T-helper 2 cell treated with Interferon-gamma antibody and Interleukin-4, amounts not matched to agents 5 μg/mL and 100 μg/mL, for 36 hours (primary cell): ENCODE data around the gene ARL8B.
A peak's percentile ranks its signal among the peaks of the same experiment; 100 is the strongest.

Experiments
- DNase-seq: peaks from one replicate; pipeline ENCODE4 v3.0.0; 2021; ENCODE audit warnings: low spot score
- H3K27ac Mint-ChIP-seq: one replicate; pipeline ENCODE4 v1.8.0; 2021; ENCODE audit warnings: mild to moderate bottlenecking, mixed read lengths
- H3K27me3 Mint-ChIP-seq: one replicate; pipeline ENCODE4 v1.8.0; 2021; ENCODE audit warnings: low read depth, mixed read lengths
- H3K36me3 Mint-ChIP-seq: one replicate; pipeline ENCODE4 v1.8.0; 2021; ENCODE audit warnings: low read depth, mixed read lengths
- H3K4me1 Mint-ChIP-seq: one replicate; pipeline ENCODE4 v1.8.0; 2021; ENCODE audit warnings: low read depth, mixed read lengths
- H3K4me3 Mint-ChIP-seq: one replicate; pipeline ENCODE4 v1.8.0; 2022; ENCODE audit warnings: mild to moderate bottlenecking, moderate library complexity, mixed read lengths
- H3K9me3 Mint-ChIP-seq: one replicate; pipeline ENCODE4 v1.8.0; 2021; ENCODE audit warnings: mixed read lengths

The ARL8B gene

DNA sequence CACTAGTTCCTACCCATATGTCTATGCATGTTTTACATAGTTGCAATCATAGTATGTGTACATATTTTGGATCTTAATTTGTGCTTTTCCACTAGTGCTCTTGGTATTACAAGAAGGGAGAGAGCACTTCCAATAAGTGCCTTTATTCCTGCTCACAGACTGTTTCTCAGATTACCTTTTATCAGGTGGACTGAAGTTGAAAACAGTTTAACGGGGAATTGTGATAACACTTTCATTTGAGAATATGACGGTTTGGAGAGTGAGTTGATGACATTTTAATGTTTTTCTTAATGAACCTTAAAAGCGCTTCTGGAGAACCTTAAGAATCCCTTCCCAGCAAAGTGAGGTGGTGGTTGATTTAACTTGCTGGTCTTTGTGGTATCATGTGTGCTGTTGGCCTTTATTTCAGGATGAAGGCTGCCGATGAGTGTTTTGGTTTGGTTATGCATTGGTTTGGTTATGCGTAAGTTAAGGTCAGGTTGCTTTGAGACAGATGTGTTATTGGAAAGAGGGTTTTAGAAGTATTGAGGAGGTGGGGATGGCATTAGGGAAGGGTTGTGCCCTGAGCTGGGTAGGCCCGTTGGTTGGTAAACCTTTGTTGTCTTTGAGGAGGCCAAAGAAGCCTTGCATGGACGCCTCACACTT, 68.2 kb downstream of the ARL8B start:
- Mint-ChIP-seq H3K4me1 (peaks cover 61% of the 10 kb centered on the region), H3K27ac (peak overlapping the region; percentile 84), H3K9me3 (no peaks in the 10 kb centered on the region), H3K36me3 (peaks cover 47% of the 10 kb centered on the region), H3K4me3 (peak overlapping the region; percentile 96), H3K27me3 (no peaks in the 10 kb centered on the region)
- DNase-seq, result peak; percentile 59

DNA sequence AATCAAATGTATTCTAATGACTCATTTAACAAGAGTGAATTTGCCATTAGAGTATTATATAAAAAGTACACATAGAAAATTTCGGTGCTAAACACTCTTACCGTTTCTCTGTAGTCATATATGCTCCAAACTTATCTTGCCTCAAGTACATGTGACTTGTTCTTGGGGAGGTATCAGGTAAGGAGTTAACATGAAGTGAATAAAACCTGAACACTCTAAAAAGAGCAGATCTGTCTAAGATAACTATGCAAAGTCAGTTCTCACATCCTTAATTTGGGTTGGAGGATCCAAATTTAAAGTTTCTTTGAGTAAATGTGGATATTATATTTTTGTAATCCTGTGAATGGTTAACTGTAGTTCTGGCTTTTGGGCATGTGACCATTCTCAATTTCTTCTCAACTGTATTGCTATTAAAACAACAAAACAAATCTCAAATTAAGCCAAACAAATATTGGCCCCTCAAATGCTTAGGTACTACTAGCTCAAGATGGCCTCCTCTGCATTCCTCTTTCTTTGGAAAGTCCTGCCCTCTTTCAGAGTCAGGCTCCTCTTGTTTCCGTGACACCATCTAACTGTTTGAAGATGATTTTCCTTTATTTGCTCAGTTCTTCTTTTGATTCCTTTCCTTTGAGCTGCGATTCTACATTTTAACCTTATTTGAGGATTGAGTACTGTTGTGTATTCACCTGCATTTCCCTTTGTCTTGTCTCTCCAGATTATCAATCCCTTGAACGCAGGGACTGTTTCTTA, 69.6 kb downstream of the ARL8B start:
- H3K9me3 Mint-ChIP-seq, result no peaks in the 10 kb centered on the region
- no peak for DNase-seq
- H3K4me1 Mint-ChIP-seq, result peaks cover 66% of the 10 kb centered on the region
- H3K27me3 Mint-ChIP-seq, result no peaks in the 10 kb centered on the region
- H3K27ac Mint-ChIP-seq, result peak overlapping the region; percentile 74
- H3K36me3 Mint-ChIP-seq, result peaks cover 60% of the 10 kb centered on the region
- peak overlapping the region; percentile 55 for H3K4me3 Mint-ChIP-seq

DNA sequence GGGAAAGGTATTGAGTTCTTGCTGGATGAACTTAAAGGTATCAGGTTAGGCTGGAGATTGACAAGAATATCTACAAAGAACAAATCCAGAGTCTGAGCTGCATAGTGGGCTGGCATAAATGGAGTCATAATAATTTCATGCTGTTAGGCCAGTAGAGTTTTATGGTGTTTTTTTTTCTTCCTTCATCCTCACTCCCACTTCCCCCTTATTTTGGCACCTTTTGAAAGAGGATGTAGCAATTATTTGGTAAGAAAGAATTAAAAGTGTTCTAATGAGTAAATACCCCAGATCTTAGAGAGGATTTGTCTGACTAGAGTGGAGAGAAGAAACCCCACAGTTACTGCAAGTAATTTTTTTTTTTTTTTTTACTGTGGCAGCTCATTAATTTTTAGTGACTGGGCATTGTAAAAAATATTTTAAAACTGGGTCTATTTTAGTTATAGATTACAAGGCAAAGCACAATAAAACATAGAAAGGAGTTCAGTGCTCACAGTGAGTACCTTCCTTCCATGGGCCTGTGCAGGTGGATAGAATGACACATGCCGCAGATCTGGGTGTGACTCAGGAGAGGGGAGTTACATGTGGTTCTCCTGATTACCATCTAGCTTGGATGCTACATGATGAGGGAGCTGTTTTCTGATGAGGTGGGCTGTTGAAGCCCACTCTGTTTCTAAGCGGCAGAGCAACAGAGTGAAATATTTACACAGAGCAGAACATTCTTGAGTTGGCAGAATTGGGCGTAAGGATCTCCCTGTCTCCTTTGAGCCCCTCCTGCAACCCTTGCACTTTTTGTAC, 70.7 kb downstream of the ARL8B start:
- H3K4me1 Mint-ChIP-seq, result peaks cover 72% of the 10 kb centered on the region
- no peaks in the 10 kb centered on the region for H3K9me3 Mint-ChIP-seq
- peak overlapping the region; percentile 74 for H3K27ac Mint-ChIP-seq
- H3K27me3 Mint-ChIP-seq, result no peaks in the 10 kb centered on the region
- DNase-seq, result peak; percentile 52
- peaks cover 71% of the 10 kb centered on the region for H3K36me3 Mint-ChIP-seq
- H3K4me3 Mint-ChIP-seq, result peak overlapping the region; percentile 55

DNA sequence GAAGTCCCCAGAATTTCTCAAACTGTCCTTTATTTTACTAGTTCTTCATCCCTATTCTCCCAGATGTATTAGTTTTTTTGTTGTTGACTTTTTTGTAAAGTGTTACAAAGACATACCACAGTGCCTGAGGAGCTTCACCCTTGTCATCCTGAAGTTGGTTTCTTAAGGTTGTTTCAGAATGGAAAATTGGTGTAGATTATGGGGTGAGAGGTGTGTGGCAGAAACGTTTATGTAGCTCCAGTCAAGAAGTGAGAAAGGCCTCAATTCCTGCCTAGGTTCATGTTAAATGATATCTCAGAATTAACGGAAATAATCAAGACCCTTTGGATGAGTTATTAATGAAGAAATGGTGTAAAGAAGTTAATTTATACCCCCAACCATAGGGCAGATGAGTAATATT, 72.2 kb downstream of the ARL8B start:
- H3K4me1 Mint-ChIP-seq, result peaks cover 80% of the 10 kb centered on the region
- peak overlapping the region; percentile 71 for H3K4me3 Mint-ChIP-seq
- no peaks in the 10 kb centered on the region for H3K9me3 Mint-ChIP-seq
- DNase-seq, result no peak
- no peaks in the 10 kb centered on the region for H3K27me3 Mint-ChIP-seq
- peak overlapping the region; percentile 90 for H3K27ac Mint-ChIP-seq
- H3K36me3 Mint-ChIP-seq, result peaks cover 75% of the 10 kb centered on the region

DNA sequence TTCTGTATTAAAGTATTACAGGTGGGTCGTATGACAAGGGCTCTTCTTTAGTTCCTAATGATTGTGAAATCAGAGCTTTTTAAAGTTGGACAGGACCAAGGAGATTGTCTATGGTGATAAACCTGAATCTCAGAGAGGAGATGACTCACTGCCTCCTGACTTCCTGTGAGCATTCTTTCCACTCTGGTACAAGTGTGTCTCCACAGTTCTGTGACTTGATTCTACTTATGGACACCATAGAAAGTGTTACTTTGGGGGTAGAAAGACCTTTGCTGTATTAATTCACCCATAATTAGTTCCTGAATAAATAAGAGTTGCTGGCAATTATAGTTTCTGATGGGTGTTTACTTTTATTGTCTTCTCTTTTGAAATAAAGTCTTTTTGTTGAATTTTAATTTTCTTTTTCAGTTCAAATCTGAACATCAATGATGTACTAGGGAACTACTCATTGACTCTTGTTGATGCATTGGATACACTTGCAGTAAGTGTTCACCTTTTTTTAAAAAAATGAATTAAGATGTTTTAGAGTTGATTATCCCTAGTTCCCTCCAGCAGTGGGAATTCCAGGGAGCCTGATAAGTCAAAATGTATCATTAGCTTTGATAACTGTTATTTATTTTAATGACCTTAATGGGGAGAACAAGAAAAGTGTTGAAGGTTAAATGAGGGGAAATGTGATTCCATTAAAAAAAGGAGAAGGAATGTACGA, 72.9 kb downstream of the ARL8B start:
- Mint-ChIP-seq H3K27ac (peak overlapping the region; percentile 90), H3K4me1 (peaks cover 78% of the 10 kb centered on the region), H3K4me3 (peak overlapping the region; percentile 71), H3K9me3 (no peaks in the 10 kb centered on the region), H3K36me3 (peaks cover 76% of the 10 kb centered on the region), H3K27me3 (no peaks in the 10 kb centered on the region)
- DNase-seq, result peak; percentile 60

DNA sequence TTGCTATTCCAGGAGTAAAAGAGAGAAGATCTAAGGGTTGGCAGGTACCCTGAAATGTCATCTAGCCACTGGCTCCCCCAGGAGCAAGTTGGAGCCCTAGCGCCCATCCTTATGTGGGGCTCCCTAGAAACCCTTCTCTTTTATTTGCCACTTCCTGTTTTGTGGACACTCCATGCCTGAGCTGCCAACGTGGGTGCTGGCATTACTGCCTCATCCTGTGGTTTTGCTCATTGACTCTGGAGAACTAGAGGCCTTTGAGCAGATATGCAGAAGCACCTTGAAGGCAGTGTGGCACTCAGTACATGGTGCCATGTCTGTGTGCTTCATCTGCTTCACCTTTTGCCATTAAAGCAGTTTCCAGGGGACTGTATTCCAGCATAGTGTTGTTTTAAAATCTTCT, 73.5 kb downstream of the ARL8B start:
- Mint-ChIP-seq H3K4me3 (peak overlapping the region; percentile 71), H3K27ac (peak overlapping the region; percentile 90), H3K36me3 (peaks cover 77% of the 10 kb centered on the region), H3K27me3 (no peaks in the 10 kb centered on the region), H3K4me1 (peaks cover 73% of the 10 kb centered on the region), H3K9me3 (no peaks in the 10 kb centered on the region)
- DNase-seq, result peak; percentile 41

DNA sequence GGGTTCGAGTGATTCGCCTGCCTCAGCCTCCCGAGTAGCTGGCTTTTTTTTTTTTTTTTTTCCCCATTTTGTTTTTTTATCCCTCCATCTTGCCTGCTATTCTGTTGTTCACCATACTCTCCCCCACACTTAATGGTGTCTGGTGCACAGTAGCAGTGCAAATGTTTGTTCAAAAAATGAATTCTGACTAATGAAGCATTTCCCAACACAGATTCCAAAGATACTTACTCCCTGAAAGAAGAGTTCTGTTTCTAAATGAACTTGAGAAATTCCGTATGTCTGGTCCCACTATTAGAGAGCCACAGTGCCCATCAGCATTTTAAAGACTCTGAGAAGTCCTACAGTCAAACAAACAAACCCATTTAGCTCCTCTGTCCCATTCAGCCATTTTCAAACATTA, 74.9 kb downstream of the ARL8B start:
- Mint-ChIP-seq H3K27me3 (no peaks in the 10 kb centered on the region), H3K36me3 (peaks cover 83% of the 10 kb centered on the region)
- no peak for DNase-seq

DNA sequence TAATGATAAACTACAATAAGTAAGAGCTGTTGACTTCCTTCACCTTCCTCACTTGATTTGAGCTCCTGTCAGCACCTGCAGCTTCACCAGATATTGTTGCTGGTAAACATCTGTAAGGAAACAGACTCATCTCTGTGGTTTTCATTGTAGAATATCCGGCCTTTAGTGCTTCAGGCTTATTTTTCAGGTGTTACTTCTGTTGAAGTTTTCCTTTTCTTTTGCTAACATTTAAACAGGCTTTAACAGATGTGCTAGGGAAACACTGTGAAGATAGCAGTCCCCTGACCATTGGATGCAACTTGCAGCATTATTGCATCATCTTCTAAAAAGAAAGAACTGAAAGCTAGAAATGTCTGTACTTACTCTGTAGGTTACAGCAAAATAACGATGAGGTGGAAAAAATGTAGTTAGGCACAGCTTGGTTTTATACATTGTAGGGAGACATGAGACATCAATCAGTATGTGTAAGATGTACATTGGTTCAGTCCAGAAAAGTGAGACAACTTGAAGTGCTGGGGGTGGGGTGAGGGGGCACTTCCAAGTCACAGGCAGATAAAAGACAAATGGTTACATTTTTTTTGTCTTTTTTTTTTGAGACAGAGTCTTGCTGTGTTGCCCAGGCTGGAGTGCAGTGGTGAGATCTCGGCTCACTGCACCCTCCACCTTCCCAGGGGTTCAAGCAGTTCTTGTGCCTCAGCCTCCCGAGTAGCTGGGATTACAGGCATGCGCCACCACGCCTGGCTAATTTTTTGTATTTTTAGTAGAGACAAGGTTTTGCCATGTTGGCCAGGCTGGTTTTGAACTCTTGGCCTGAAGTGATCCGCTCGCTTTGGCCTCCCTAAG, 75.6 kb downstream of the ARL8B start:
- DNase-seq, result peak; percentile 35
- H3K36me3 Mint-ChIP-seq, result peaks cover 83% of the 10 kb centered on the region

More for the DNA sequence above, 74.9 kb downstream of the ARL8B start:
- peak overlapping the region; percentile 90 for H3K27ac Mint-ChIP-seq
- peaks cover 66% of the 10 kb centered on the region for H3K4me1 Mint-ChIP-seq
- H3K9me3 Mint-ChIP-seq, result no peaks in the 10 kb centered on the region
- peak overlapping the region; percentile 71 for H3K4me3 Mint-ChIP-seq

DNA sequence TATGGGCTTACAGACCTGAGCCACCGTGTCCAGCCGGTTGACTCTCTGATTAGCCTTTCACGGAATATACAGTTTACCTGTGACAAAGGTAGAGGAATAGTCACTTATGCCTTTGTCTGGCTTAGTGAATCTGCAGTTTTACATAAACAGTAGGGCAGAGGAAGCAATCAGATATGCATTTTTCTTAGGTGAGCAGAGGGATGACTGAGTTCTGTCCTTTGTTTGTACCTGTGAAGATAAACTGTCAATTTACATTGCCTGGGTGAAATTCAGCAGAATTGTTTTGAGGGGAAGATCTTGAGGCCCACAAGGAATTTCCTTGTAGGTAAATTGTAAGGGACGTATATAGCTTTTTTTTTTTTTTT, 76.2 kb downstream of the ARL8B start:
- Mint-ChIP-seq H3K4me1 (peaks cover 54% of the 10 kb centered on the region), H3K27me3 (no peaks in the 10 kb centered on the region), H3K9me3 (no peaks in the 10 kb centered on the region), H3K4me3 (peak overlapping the region; percentile 70), H3K27ac (peak overlapping the region; percentile 90), H3K36me3 (peaks cover 84% of the 10 kb centered on the region)
- no peak for DNase-seq

More for the DNA sequence above, 75.6 kb downstream of the ARL8B start:
- H3K4me3 Mint-ChIP-seq, result peak overlapping the region; percentile 71
- H3K27me3 Mint-ChIP-seq, result no peaks in the 10 kb centered on the region
- H3K9me3 Mint-ChIP-seq, result no peaks in the 10 kb centered on the region
- H3K4me1 Mint-ChIP-seq, result peaks cover 59% of the 10 kb centered on the region
- H3K27ac Mint-ChIP-seq, result peak overlapping the region; percentile 90

DNA sequence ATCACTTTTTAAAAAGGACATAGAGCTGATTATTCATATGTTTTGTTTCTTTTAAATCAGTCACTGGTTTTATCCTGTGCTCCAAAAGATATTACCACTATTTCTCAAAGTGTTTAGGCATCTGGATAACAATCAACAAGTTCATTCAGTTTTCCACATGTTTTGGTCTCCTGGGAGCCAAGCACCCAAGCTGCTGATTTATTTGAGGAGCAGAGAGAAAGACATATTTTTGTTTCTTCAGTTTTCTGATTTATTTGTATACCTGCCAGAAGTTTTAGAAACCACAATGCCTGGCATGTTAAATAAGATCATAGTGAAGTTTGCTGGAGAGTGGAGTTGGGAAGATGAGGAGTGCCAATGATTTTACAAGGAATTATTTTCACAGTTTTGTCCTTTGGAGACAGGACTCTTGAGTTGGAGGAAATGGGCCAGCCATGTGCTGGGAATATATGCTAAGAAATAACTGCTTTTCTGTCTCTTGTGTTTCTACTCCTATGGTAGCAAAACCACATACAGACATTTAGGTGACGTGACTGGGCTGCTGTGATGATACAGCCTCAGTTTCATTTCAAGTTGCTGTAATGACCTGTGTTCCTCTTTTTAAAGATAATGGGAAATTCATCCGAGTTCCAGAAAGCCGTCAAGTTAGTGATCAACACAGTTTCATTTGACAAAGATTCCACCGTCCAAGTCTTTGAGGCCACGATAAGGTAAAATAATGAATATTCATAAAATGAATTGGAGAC, 77.1 kb downstream of the ARL8B start:
- H3K4me3 Mint-ChIP-seq, result peak overlapping the region; percentile 44
- no peaks in the 10 kb centered on the region for H3K27me3 Mint-ChIP-seq
- H3K36me3 Mint-ChIP-seq, result peaks cover 85% of the 10 kb centered on the region
- no peak for DNase-seq
- no peaks in the 10 kb centered on the region for H3K9me3 Mint-ChIP-seq
- H3K4me1 Mint-ChIP-seq, result peaks cover 49% of the 10 kb centered on the region
- peak overlapping the region; percentile 90 for H3K27ac Mint-ChIP-seq

DNA sequence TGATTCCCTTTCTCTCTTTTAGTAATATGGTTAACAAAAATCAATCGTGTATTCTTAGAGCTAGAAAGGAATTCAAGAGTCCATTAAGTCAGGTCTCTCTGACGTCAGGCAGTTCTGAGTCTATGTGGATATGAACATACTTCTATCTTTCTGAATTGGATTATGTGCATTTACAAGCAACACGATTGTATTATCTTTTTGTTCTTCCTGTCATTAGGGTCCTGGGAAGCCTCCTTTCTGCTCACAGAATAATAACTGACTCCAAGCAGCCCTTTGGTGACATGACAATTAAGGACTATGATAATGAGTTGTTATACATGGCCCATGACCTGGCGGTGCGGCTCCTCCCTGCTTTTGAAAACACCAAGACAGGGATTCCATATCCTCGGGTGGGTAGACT, 79.4 kb downstream of the ARL8B start:
- Mint-ChIP-seq H3K27ac (no peak overlapping the region), H3K4me1 (peaks cover 26% of the 10 kb centered on the region), H3K4me3 (no peak overlapping the region), H3K36me3 (peaks cover 83% of the 10 kb centered on the region), H3K9me3 (no peaks in the 10 kb centered on the region), H3K27me3 (no peaks in the 10 kb centered on the region)
- no peak for DNase-seq

DNA sequence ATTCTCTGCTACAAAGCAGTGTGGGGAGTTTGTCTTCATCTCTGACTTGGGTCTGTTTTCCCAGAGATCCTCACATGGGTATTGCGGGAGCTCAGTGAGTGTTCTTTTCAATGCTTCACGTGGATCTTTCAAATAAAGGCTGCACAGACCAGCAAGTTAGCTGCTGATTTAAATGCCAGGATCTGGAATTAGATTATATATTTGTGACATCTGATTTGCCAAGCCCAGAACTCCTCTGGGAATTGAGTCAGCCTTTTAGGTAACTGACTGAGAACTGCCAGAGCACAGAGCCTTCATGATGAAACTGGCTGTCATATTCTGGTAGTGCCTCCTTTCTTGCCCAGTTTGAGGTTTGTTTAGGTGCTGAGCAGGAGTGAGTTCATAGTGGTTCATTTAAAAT, 80.1 kb downstream of the ARL8B start:
- no peak overlapping the region for H3K27ac Mint-ChIP-seq
- no peaks in the 10 kb centered on the region for H3K9me3 Mint-ChIP-seq
- no peak overlapping the region for H3K4me3 Mint-ChIP-seq
- peaks cover 19% of the 10 kb centered on the region for H3K4me1 Mint-ChIP-seq
- no peak for DNase-seq
- H3K27me3 Mint-ChIP-seq, result no peaks in the 10 kb centered on the region
- peaks cover 83% of the 10 kb centered on the region for H3K36me3 Mint-ChIP-seq
